C4-2B (cell line): ENCODE results near the gene CDHR5.

Experiments
- H3K27ac ChIP-seq: fragments of 450-650 bp; 2 replicates; pipeline ENCODE4 v1.5.1; 2017
- CTCF ChIP-seq: fragments of 450-650 bp; conservative IDR thresholded peaks from 2 replicates; pipeline ENCODE4 v1.5.1; 2017; ENCODE audit warnings: mild to moderate bottlenecking
- ZFX ChIP-seq: fragments of 450-650 bp; IDR thresholded peaks from 2 replicates; pipeline ENCODE4 v1.6.1; 2017

CDHR5 gene

GRCh38 chr11:587546-587945, 37.2 kb downstream of the CDHR5 start:
- no peak overlapping the region for H3K27ac ChIP-seq
- TF ChIP-seq ZFX (no peak), CTCF (no peak)

GRCh38 chr11:586376-587316, 38.1 kb downstream of the CDHR5 start:
- no peak for TF ChIP-seq ZFX
- TF ChIP-seq CTCF: no peak
- no peak overlapping the region for H3K27ac ChIP-seq

- no peak overlapping the region for H3K27ac ChIP-seq
- TF ChIP-seq ZFX (no peak), CTCF (no peak)
These were observed 40.5 kb downstream of the CDHR5 start for GRCh38 chr11:584287-584686.

- TF ChIP-seq CTCF: no peak
- TF ChIP-seq ZFX: no peak
- no peak overlapping the region for H3K27ac ChIP-seq
These were observed 43.0 kb downstream of the CDHR5 start for GRCh38 chr11:581752-582151.

DNA sequence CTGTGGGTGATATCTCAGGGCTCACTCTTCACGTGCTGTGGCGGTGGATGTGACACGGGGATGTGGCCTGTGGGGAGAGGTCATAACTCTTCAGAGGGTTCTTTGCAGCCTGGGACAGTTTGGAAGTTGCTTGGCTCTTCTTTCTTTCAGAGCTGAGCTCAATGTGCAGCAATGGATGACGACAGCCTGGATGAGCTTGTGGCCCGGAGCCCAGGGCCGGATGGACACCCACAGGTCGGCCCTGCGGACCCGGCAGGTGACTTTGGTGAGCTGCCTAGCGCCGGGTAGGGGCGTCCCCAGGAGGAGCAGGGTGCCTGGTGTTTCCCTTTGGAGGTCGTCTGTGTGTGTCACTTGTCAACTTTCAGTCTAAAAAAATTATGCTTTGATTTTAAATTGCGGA, 43.4 kb downstream of the CDHR5 start:
- TF ChIP-seq ZFX (no peak), CTCF (no peak)
- H3K27ac ChIP-seq: no peak overlapping the region

GRCh38 chr11:579830-580601, 44.7 kb downstream of the CDHR5 start:
- TF ChIP-seq CTCF (no peak), ZFX (no peak)
- peak overlapping the region; percentile 1; the same call in 1 of the 2 replicates for H3K27ac ChIP-seq
